Stimulated activated CD4-positive, alpha-beta T cell treated with anti-CD3 and anti-CD28 coated beads, Interleukin-1b, Interleukin-23, amount 100 ng/mL, for 48 hours (primary cell): ENCODE measurements around the gene NEDD9.

Experiments
- DNase-seq: peaks from one replicate; pipeline ENCODE4 v3.0.0-alpha.2; 2020

The NEDD9 gene

GRCh38 chr6:11172501-11173327 lies 59.8 kb downstream of the NEDD9 start:
- peak; percentile 68 for DNase-seq

- DNase-seq = no peak
Measured at GRCh38 chr6:11171952-11172351, 60.5 kb downstream of the NEDD9 start.

GRCh38 chr6:11168091-11168635 lies 64.3 kb downstream of the NEDD9 start:
- DNase-seq = no peak

- no peak for DNase-seq
Measured at GRCh38 chr6:11166948-11167347, 65.5 kb downstream of the NEDD9 start.

GRCh38 chr6:11164717-11165646 lies 67.5 kb downstream of the NEDD9 start:
- DNase-seq = no peak

- no peak for DNase-seq
Measured at GRCh38 chr6:11163932-11164331, 68.5 kb downstream of the NEDD9 start.

GRCh38 chr6:11162262-11162661 lies 70.2 kb downstream of the NEDD9 start:
- no peak for DNase-seq

- no peak for DNase-seq
Measured at GRCh38 chr6:11161031-11161956, 71.2 kb downstream of the NEDD9 start.

- DNase-seq = no peak
Measured at GRCh38 chr6:11160199-11160598, 72.3 kb downstream of the NEDD9 start.

- no peak for DNase-seq
Measured at GRCh38 chr6:11155589-11155988, 76.9 kb downstream of the NEDD9 start.

- no peak for DNase-seq
Measured at GRCh38 chr6:11153447-11153846, 79.0 kb downstream of the NEDD9 start.

GRCh38 chr6:11152581-11152980 lies 79.9 kb downstream of the NEDD9 start:
- DNase-seq = no peak

- no peak for DNase-seq
Measured at GRCh38 chr6:11151488-11151887, 81.0 kb downstream of the NEDD9 start.

- DNase-seq = no peak
Measured at GRCh38 chr6:11149551-11149950, 82.9 kb downstream of the NEDD9 start.

- no peak for DNase-seq
Measured at GRCh38 chr6:11146117-11146826, 86.2 kb downstream of the NEDD9 start.

GRCh38 chr6:11144393-11144851 lies 88.0 kb downstream of the NEDD9 start:
- DNase-seq = peak; percentile 73

GRCh38 chr6:11143394-11144371 lies 88.8 kb downstream of the NEDD9 start:
- peak; percentile 8 for DNase-seq

GRCh38 chr6:11142296-11143027 lies 90.0 kb downstream of the NEDD9 start:
- DNase-seq = no peak

GRCh38 chr6:11141295-11141694 lies 91.2 kb downstream of the NEDD9 start:
- DNase-seq = no peak

GRCh38 chr6:11140056-11140455 lies 92.4 kb downstream of the NEDD9 start:
- no peak for DNase-seq
